ENCODE results near the gene HSPBP1. TPM values are rescaled to one million over a fixed set of nuclear protein-coding genes. Genes with fewer than 3 reads are reported as not detected.

Gene HSPBP1
- total and polyA plus RNA-seq, 9 of the 15 experiments (the other 6 are each of a cell fraction or from before 2014, with no cell fraction given) = 0.83 to 81.3 (median 21.8) TPM

DNA sequence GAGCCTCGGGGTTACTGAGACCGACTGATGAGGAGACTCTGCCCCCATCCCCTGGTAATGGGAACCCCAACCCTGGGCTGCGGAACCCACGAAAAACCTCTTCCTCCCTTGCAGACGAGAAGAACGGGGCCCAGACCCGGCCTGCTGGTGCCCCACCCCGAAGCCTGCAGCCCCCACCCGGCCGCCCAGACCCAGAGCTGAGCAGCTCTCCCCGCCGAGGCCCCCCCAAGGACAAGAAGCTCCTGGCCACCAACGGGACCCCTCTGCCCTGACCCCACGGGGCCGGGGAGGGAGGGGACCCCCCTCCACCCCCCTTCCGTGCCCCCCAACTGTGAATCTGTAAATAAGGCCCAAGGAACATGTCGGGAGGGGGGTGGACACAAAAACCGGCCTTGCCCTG lies 31.9 kb upstream of the HSPBP1 start:
- DNase-seq (ENCODE audit: extremely low read depth in 1 of 4, low spot score in 3 of 4) = no peak
- FAIRE-seq = no peak
- ChIA-PET CTCF (ENCODE audit: low intra/inter-chr PET ratio) (no interaction called here), POLR2A (interaction anchor here (0.6 to 1.3 kb wide), 3 partner anchors 10 to 76 kb away, joined by 3 to 4 read pairs (median 3); no protein-coding TSS in a partner anchor)
- ATAC-seq = no peak
- Histone ChIP-seq H3K4me1 (replicated peaks in 1 of 2; ENCODE audit: control insufficient read depth in 2 of 2, insufficient read depth in 2 of 2, low read length in 2 of 2) (peaks cover 9 to 35% of the 10 kb centered on the region in 2 experiments; a peak in 4 of 5 replicates), H3K27me3 (ENCODE audit: control insufficient read depth in 2 of 2, insufficient read depth in 2 of 2, low read length in 2 of 2) (no peaks in the 10 kb centered on the region), H4K20me1 (replicated peaks; ENCODE audit: control insufficient read depth, insufficient read depth, low read length) (no peaks in the 10 kb centered on the region), H3K36me3 (ENCODE audit: control insufficient read depth, insufficient read depth, low read length) (no peaks in the 10 kb centered on the region), H3K4me3 (no peak overlapping the region), H3K79me2 (ENCODE audit: control insufficient read depth, insufficient read depth, low read length) (no peaks in the 10 kb centered on the region), H3K9me3 (replicated peaks; ENCODE audit: control insufficient read depth, insufficient read depth, low read depth, low read length) (no peaks in the 10 kb centered on the region), H3K27ac (ENCODE audit: extremely low read depth, low read depth, low read length) (no peak overlapping the region), H3K9me1 (ENCODE audit: control insufficient read depth, insufficient read depth, low read length) (no peaks in the 10 kb centered on the region), H3K9ac (ENCODE audit: insufficient read depth in 1 of 2, low read depth in 2 of 2, low read length in 2 of 2) (no peak overlapping the region; a peak in 1 of 4 replicates), H3K4me2 (ENCODE audit: insufficient read depth, low read length) (no peak overlapping the region), H2AFZ (ENCODE audit: low read depth, low read length) (no peak overlapping the region)
- WGBS (ENCODE audit: insufficient coverage, low coverage, missing lambda C conversion rate) = 91% methylated on average over 12 of the region's 18 CpGs
- BruUV-seq (replicated peaks) = no TSS peak
- no peak for TF ChIP-seq HDAC3 (IDR thresholded peaks at IDR 0.05; ENCODE audit: borderline replicate concordance, partially characterized antibody)
- TF ChIP-seq ZBTB5 (IDR thresholded peaks at IDR 0.05) = no peak
- no peak for TF ChIP-seq ZNF143 (CRISPR knock-in tag; IDR thresholded peaks at IDR 0.05)
- no peak for TF ChIP-seq ZNF318 (IDR thresholded peaks at IDR 0.05; ENCODE audit: borderline replicate concordance in 1 of 2, low read depth in 1 of 2)
- in situ Hi-C loops (cut with MboI) = no loop called here
- intact Hi-C loops (cut with micrococcal nuclease) = no loop called here
